SU-DHL-6 (cell line): ENCODE measurements around the gene SLC25A10.

Experiments used
- CTCF ChIP-seq: fragments of 200-600 bp; sonication (generic); IDR thresholded peaks from one replicate; pipeline ENCODE4 v1.5.1; 2017; ENCODE audit warnings: antibody characterized with exemption, mild to moderate bottlenecking, low read length, moderate library complexity; ENCODE audit not compliant: insufficient read depth, poor library complexity, severe bottlenecking
- EZH2phosphoT487 ChIP-seq: fragments of 200-600 bp; sonication (generic), shearing (Covaris generic); conservative IDR thresholded peaks from 2 replicates; pipeline ENCODE4 v1.6.1; 2018; ENCODE audit warnings: mild to moderate bottlenecking, antibody characterized with exemption, low read length, moderate library complexity, mixed read lengths

- TF ChIP-seq CTCF (no peak), EZH2phosphoT487 (no peak)
These were observed 23.5 kb upstream of the SLC25A10 start for GRCh38 chr17:81688616-81689015.
